ENCODE measurements around the gene APLP1. TPM values are rescaled to one million over a fixed set of nuclear protein-coding genes. Genes with fewer than 3 reads are reported as not detected.
"Not testable (repeated sequence)": the region's sequence is repeated elsewhere in the genome, so short reads cannot be mapped to it uniquely, and the experiment has no call there.

APLP1 gene
- total RNA-seq, 1 donor from 2014 or later = 23.9 TPM

GRCh38 chr19:35885904-35886303, 17.5 kb downstream of the APLP1 start:
- TF ChIP-seq CTCF (IDR thresholded peaks at IDR 0.05; ENCODE audit: borderline replicate concordance) = no peak
- Histone ChIP-seq H3K27me3 (ENCODE audit: low read depth) (no peaks in the 10 kb centered on the region), H3K9me3 (replicated peaks) (no peaks in the 10 kb centered on the region), H3K4me1 (no peaks in the 10 kb centered on the region), H3K27ac (replicated peaks) (no peak overlapping the region), H3K36me3 (peaks cover 35% of the 10 kb centered on the region), H3K4me3 (no peak overlapping the region)
- intact Hi-C loops (cut with micrococcal nuclease) = loop anchor here (10.0 kb wide), 1 partner anchor 49 kb away; the partner anchor contains the start of gene LRFN3
- DNase-seq = no peak

- Histone ChIP-seq H3K9me3 (replicated peaks) (no peaks in the 10 kb centered on the region), H3K4me1 (no peaks in the 10 kb centered on the region), H3K27ac (replicated peaks) (no peak overlapping the region), H3K27me3 (ENCODE audit: low read depth) (no peaks in the 10 kb centered on the region), H3K36me3 (peaks cover 40% of the 10 kb centered on the region), H3K4me3 (no peak overlapping the region)
- TF ChIP-seq CTCF (IDR thresholded peaks at IDR 0.05; ENCODE audit: borderline replicate concordance) = no peak
- intact Hi-C loops (cut with micrococcal nuclease) = loop anchor here (10.0 kb wide), 1 partner anchor 48 kb away; the partner anchor contains the start of gene LRFN3
- no peak for DNase-seq
These were observed 18.8 kb downstream of the APLP1 start for GRCh38 chr19:35887197-35887596.

- no peaks in the 10 kb centered on the region for H3K9me3 ChIP-seq (replicated peaks)
- no peaks in the 10 kb centered on the region for H3K27me3 ChIP-seq (ENCODE audit: low read depth)
- H3K4me3 ChIP-seq = no peak overlapping the region
- H3K4me1 ChIP-seq = no peaks in the 10 kb centered on the region
- H3K36me3 ChIP-seq = peaks cover 51% of the 10 kb centered on the region
- no peak overlapping the region for H3K27ac ChIP-seq (replicated peaks)
- DNase-seq = no peak
- intact Hi-C loops (cut with micrococcal nuclease) = loop anchor here (10.0 kb wide), 1 partner anchor 46 kb away; the partner anchor contains the start of gene LRFN3
- TF ChIP-seq CTCF (IDR thresholded peaks at IDR 0.05; ENCODE audit: borderline replicate concordance) = no peak
These were observed 20.0 kb downstream of the APLP1 start for GRCh38 chr19:35888398-35888797.

GRCh38 chr19:35889370-35890112, 21.2 kb downstream of the APLP1 start:
- Histone ChIP-seq H3K4me1 (no peaks in the 10 kb centered on the region), H3K9me3 (replicated peaks) (no peaks in the 10 kb centered on the region), H3K4me3 (no peak overlapping the region), H3K36me3 (peaks cover 62% of the 10 kb centered on the region), H3K27ac (replicated peaks) (no peak overlapping the region), H3K27me3 (ENCODE audit: low read depth) (no peaks in the 10 kb centered on the region)
- no peak for TF ChIP-seq CTCF (IDR thresholded peaks at IDR 0.05; ENCODE audit: borderline replicate concordance)
- no peak for DNase-seq
- intact Hi-C loops (cut with micrococcal nuclease) = loop anchor here (10.0 kb wide), 1 partner anchor 45 kb away; the partner anchor contains the start of gene LRFN3

- H3K27ac ChIP-seq (replicated peaks) = no peak overlapping the region
- no peak for TF ChIP-seq CTCF (IDR thresholded peaks at IDR 0.05; ENCODE audit: borderline replicate concordance)
- no peaks in the 10 kb centered on the region for H3K27me3 ChIP-seq (ENCODE audit: low read depth)
- H3K36me3 ChIP-seq = peaks cover 69% of the 10 kb centered on the region
- no peaks in the 10 kb centered on the region for H3K4me1 ChIP-seq
- intact Hi-C loops (cut with micrococcal nuclease) = no loop called here
- H3K4me3 ChIP-seq = no peak overlapping the region
- no peaks in the 10 kb centered on the region for H3K9me3 ChIP-seq (replicated peaks)
- no peak for DNase-seq
These were observed 21.8 kb downstream of the APLP1 start for GRCh38 chr19:35890113-35890650.

GRCh38 chr19:35891819-35892218, 23.4 kb downstream of the APLP1 start:
- intact Hi-C loops (cut with micrococcal nuclease); H3K4me1 ChIP-seq; H3K9me3 ChIP-seq (replicated peaks); H3K27ac ChIP-seq (replicated peaks); H3K27me3 ChIP-seq (ENCODE audit: low read depth); DNase-seq; H3K4me3 ChIP-seq: not testable (repeated sequence)
- peaks cover 85% of the 10 kb centered on the region for H3K36me3 ChIP-seq

All from left ventricle myocardium inferior (tissue), 1 donor.